ENCODE data around the gene PRPF39.
A peak's percentile ranks its signal among the peaks of the same experiment; 100 is the strongest.
"Not testable (repeated sequence)": the region's sequence is repeated elsewhere in the genome, so short reads cannot be mapped to it uniquely, and the experiment has no call there.

The PRPF39 gene

DNA sequence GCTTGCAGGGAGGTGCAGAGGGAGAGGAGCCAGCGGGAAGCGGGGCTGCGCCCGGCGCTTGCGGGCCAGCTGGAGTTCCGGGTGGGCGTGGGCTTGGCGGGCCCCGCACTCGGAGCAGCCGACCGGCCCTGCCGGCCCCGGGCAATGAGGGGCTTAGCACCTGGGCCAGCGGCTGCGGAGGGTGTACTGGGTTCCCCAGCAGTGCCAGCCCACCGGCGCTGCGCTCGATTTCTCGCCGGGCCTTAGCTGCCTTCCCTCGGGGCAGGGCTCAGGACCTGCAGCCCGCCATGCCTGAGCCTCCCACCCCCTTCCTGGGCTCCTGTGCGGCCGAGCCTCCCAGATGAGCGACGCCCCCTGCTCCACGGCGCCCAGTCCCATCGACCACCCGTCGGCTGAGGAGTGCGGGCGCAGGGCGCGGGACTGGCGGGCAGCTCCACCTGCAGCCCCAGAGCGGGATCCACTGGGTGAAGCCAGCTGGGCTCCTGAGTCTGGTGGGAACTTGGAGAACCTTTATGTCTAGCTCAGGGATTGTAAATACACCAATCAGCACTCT, 3.4 kb upstream of the PRPF39 start:
- DNase-seq (ENCODE audit: low read depth in 2 of 3, low spot score in 1 of 3): not testable (repeated sequence)

DNA sequence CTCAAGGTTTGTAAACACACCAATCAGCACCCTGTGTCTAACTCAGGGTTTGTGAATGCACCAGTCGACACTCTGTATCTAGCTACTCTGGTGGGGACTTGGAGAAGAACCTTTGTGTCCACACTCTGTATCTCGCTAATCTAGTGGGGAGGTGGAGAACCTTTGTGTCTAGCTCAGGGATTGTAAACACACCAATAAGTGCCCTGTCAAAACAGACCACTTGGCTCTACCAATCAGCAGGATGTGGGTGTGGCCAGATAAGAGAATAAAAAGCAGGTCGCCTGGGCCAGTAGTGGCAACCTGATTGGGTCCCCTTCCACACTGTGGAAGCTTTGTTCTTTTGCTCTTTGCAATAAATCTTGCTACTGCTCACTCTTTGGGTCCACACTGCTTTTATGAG, 2.8 kb upstream of the PRPF39 start:
- DNase-seq (ENCODE audit: low read depth in 2 of 3, low spot score in 1 of 3): not testable (repeated sequence)

DNA sequence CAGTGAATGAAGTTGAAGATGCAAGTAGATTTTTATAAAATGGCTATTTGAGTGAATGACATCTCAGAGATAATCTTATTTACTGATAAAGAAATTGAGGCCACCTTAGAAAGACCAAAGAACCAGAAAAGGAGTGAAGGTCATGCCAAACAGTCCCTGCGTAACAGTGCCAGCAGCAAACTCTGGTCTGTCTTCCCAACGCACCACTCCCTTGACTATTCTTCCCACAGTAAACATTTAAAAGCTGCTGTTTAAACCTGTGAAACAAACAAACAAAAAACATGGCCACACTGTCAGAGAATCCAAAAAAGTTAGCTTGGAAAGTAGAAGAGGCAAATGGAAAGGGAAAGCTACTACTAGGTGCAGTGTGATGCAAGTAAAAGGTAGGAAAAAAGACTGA, 1.5 kb upstream of the PRPF39 start:
- no peak for DNase-seq (ENCODE audit: low read depth in 2 of 3, low spot score in 1 of 3)

DNA sequence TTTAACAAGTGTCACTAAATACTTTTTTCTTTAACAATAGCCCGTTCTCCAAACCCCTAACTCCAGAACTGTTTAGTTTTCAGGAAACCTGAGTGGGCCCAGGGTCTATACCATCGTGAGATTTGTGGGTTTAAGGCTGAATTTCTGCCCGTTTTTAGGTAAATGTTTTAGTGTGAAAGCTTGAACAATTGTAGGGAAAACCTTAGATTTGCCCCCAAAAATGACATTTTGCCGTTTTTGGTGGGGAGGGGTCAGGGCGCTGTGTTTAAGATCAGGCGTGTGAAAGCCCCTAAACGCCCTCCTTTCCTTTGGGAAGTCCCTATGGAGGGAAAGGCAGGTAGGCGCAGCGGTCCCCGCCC, 320 bp upstream of the PRPF39 start:
- DNase-seq (ENCODE audit: low read depth in 2 of 3, low spot score in 1 of 3): no peak

DNA sequence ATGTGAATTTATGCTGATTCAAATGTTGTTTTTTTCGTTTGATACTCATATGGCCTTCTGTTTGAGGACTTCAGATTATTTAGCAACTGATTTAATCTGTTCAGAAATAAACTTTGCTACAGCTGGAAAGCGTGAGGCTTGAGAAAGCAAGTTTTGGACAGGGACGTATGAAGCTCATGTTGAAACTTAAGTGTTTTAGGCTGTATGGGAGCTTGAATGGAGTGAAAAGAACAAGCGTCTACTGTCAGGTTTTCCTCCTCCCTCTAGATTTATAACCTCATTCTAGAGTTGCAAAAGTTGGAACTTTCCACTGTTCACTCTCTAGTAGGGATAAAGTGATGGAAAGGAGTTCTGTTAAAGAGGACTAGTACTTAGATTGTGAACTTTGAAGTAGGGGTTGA, 1.0 kb downstream of the PRPF39 start:
- DNase-seq (ENCODE audit: low read depth in 2 of 3, low spot score in 1 of 3): no peak

DNA sequence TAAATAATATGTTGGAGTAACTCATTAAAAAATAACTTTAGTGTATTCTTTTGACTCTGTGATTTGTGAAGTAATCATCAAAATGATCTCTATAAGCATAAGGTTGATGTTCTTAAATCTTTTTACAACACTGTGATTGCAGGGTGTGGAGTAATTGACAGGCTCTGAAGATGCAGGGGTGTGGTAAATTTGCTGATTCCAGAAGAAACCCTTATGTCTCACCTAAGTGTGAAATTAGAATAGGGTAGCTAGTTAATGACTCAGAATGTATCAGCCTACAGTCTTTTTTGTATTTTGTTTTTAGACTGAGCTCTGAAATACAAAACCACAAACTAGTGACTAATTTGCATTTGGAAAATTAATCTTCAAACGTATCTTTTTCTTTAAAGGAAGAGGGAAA, 5.9 kb downstream of the PRPF39 start:
- no peak for DNase-seq (ENCODE audit: low read depth in 2 of 3, low spot score in 1 of 3)

DNA sequence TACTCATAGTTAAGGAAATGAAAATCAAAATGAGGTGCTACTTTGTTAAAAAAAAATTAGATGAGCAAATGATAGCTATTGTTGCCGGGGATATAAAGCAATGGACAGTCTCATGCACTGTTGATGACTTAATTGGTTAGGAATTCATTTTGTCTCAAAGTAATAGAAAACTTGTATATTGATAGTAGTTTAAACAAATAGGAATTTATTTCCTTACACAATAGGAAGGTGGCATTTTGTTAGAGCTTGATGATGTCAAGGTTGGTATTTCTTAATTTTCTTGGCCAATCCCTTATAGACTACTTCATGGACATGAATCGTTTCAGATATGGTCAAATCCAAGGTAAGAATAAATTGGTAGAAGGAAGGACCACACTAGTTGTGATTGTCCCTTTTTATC, 7.8 kb downstream of the PRPF39 start:
- DNase-seq (ENCODE audit: low read depth in 2 of 3, low spot score in 1 of 3): no peak

DNA sequence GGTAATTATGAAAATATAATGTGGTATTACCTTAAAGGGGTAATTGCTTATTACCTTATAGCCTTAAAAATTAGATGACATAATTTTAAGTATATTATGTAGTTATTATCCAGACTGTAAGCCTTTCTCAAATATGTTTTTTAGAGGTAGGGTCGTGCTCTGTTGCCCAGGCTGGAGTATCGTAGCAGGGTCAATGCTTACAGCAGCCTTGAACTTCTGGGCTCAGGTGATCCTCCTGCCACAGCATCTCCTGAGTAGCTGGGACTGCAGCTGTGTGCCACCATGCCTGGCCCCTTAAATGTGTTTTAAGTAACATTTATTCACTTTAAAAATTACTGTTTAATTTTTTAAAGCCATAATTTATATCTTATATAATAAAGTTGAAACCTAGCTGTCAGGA, 10.4 kb downstream of the PRPF39 start:
- DNase-seq (ENCODE audit: low read depth in 2 of 3, low spot score in 1 of 3): no peak

DNA sequence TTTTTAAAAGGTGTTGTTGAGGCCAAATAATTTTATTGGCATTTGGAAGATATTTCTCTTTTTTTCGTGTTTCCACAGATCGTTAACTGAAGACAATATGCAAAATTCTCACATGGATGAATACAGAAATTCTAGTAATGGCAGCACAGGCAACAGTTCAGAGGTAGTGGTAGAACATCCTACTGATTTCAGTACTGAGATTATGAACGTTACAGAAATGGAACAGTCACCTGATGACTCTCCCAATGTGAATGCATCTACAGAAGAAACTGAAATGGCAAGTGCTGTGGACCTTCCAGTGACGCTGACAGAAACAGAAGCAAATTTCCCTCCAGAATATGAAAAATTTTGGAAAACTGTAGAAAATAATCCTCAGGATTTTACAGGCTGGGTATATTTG, 11.2 kb downstream of the PRPF39 start:
- no peak for DNase-seq (ENCODE audit: low read depth in 2 of 3, low spot score in 1 of 3)

DNA sequence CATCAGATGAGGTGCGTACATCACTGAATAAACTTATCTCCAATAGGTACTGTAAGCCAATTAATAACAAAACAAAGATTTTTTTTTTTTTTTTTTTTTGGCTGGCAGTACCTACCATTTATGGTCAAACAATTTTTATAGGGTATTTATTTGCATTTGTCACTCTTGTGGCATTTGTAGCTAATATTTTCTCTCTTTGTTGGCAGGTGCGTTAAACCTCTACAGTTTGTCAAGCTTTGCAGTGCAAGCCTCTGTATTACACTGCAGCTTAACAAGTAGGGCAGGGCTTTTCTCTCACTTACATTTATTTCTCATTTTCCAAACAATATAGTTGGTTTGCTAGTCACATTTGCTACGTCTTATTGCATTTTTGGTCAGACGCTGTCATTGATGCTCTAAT, 12.3 kb downstream of the PRPF39 start:
- no peak for DNase-seq (ENCODE audit: low read depth in 2 of 3, low spot score in 1 of 3)

DNA sequence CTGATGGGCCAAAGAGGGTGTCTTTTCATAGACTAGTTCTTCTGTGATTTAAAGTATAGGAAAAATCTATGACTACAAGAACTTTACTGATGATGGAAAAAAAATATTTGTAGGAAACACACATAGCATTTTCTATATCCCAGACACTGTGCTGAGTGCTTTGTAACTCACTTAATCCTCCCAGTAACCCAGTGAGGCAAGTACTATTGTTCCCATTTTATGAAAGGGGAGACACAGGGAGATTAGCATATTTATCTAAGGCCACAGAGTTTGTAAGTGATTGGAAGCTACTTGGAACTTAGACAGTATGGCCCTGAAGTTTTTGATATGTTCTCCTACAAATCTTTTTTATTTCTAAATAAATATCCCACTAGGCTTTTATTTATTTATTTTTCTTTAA, 19.9 kb downstream of the PRPF39 start:
- DNase-seq (ENCODE audit: low read depth in 2 of 3, low spot score in 1 of 3): no peak

DNA sequence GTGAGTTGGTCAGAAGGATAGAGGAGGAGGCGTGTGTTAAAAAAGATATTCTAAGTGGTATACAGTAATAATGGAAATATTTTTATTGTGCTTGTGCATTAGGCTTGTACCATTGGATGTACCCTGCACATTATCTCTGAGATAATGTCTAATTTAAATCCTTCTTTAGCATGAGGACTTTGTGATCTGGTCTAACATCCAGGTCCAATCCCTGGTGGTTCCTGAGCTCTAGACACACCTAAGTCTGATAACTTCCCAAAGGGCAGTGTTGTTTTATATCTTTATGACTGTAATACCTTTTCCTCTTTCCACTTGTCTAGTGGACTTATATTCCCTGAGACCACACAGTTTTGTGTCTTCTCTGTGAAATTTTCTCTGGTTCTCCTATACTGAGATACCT, 20.6 kb downstream of the PRPF39 start:
- no peak for DNase-seq (ENCODE audit: low read depth in 2 of 3, low spot score in 1 of 3)

DNA sequence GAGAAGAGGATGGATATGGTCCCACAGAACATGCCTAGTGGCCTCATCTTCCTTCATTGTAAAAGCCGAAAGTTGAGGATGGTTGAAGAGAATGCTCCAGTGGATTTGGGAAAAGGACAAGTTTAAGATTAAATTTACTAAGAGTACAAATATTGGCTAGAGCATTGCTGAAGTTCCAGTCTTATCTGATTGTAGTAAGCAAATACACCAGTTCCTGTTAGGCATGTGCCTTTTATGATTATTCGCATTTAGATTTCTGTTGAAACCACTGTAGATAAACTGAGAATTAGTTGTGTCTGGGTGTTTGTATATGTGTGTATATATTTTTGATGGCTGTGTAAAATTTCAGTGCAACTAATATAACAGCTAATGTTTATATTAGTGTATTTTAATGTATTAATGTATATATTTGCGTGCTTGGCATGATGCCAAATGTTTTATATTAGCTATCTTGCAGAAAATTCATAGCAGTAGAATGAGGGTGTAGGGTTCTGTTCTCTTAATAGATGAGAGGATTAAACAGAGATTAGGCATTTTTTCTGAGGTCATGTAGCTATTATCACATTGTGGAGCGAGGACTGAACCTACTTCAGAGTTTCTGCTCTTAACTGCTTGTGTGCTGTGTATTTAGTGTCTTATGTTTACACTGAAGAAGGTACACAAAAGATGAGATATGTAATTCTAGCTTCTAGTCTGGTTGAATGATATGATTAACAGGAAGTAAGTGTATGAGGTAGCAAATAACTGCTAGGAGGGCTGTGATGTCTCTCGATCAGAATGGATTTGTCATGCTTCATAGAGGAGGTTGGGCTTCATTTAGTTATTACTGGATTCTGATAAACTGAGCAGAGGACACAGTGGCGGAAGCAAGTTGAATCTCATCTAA, 29.2 kb downstream of the PRPF39 start:
- DNase-seq (ENCODE audit: low read depth in 2 of 3, low spot score in 1 of 3): no peak

DNA sequence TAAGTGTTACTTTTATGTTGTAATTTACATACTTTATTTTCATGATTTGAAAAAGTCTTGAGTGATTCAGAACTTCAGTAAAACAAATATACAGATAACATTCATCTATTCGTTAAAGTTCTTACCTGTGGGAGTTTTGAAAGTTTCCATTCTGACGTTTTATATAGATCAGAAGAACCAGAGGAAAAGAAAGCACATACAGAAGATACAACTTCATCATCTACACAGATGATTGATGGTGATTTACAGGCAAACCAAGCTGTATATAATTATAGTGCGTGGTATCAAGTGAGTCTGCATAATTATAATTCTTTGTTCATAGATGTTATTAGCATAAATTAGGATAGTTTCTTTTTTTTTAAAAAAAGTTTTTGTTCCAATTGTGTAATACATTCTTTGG, 30.4 kb downstream of the PRPF39 start:
- DNase-seq (ENCODE audit: low read depth in 2 of 3, low spot score in 1 of 3): no peak

DNA sequence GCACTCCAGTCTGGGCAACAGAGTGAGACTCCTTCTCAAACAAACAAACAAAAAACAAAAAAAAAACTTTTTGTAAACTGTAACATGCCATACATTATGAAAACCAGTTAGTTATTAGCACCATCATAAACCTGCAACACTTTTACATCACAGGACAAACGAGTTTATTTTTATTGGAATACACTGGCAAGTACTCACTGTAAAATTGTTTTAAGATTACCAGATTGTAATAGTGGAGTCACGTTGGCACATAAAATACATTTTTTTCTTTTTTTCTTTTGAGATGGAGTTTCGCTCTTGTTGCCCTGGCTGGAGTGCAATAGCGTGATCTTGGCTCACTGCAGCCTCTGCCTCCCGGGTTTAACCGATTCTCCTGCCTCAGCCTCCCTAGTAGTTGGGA, 34.7 kb downstream of the PRPF39 start:
- no peak for DNase-seq (ENCODE audit: low read depth in 2 of 3, low spot score in 1 of 3)

DNA sequence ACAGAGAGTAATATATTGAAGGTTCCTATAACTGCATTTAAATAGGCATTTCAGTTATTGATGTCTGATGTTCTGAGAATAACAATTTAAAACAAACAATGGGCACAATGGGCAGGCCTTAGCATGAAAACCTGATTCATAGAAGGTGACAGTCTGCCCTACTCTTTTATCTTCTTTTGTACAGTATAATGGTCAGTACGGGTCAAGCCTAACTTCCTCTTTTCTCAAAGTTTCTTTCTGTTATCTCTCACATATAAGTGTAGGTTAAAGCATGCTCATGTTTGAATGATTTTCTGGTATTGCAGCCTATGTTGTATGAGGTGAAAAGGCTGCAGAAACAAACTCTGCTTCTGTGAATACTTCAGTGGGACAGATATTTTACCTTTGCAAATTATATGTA, 36.2 kb downstream of the PRPF39 start:
- no peak for DNase-seq (ENCODE audit: low read depth in 2 of 3, low spot score in 1 of 3)

DNA sequence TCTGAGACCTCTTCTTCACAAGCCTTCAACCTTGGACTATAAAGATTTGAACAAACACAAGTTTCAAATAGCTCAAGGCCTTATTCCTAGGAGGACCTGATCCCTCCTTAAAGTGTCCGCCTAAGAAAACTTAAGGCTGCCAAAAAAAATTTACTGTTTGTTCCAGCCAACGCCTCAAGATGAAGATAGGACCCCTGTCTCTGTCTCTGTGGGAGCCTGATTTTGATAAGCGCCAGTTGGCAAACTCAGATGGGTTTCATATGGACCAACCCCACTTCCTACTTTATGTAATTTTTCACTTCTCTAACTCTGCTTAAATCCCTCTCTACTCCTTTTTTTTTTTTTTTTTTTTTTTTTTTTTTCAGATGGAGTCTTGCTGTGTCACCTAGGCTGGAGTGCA, 39.4 kb downstream of the PRPF39 start:
- no peak for DNase-seq (ENCODE audit: low read depth in 2 of 3, low spot score in 1 of 3)

DNA sequence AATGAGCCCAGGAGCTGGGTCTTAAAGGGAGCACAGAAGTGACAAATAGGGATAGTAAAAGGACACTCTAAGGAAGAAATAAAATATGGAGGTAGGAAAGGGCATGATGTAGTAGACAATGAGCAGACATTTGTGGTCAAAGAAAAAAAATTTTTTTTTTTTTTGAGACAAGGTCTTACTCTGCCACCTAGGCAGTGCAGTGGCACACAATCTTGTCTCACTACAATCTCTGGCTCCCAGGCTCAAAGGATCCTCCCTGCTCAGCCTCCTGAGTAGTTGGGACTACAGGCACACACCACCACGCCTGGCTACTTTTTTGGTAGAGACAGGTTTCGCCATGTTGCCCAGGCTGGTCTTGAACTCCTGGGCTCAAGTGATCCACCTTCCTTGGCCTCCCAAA, 41.8 kb downstream of the PRPF39 start:
- DNase-seq (ENCODE audit: low read depth in 2 of 3, low spot score in 1 of 3): no peak

DNA sequence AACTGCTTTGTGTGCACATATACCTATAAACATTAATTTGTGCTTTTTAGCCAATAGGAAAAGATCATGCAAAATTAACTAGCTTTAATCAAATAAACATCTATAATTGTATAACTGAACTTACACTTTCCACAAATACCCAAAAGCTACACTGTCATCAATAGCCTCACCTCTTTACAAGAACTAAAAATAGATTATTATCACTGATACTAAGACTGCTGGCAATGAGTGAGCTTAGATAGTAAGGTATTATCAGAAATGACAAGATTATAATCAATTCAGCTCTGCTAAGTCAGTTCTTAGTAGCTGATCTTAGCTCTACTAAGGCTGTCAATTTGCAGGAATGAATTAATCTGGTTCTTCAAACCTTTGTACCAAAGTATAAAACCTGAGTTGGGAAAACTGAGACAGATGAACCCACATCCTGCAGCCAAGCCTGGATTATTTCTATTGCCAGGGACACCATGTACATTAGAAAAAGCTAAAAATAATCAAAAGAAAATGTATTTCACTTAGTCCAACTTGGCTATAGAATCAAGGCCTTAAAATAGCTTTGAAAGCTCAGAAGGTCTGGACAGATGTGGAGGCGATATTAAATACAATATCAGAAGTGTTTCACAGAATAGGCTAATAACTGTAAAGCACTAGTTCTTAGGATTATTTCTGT, 45.2 kb downstream of the PRPF39 start:
- DNase-seq (ENCODE audit: low read depth in 2 of 3, low spot score in 1 of 3): no peak

DNA sequence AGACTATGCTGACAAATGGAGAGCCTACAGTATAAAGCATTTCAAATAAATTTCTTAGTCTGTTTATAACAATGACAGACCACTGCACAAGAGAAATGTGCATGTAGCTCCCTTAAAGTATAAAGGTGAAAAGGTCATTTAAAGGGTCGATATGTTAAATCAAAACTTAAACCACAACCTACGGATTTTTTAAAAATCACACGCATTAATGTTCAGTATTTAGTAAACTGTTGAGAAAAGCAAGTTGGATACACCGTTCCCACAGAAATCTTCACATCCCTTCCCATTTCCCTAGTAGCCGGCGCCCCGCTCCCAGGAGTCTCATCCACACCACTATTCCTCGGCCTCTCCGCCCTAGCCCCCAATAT, 49.8 kb downstream of the PRPF39 start:
- DNase-seq (ENCODE audit: low read depth in 2 of 3, low spot score in 1 of 3): no peak

DNA sequence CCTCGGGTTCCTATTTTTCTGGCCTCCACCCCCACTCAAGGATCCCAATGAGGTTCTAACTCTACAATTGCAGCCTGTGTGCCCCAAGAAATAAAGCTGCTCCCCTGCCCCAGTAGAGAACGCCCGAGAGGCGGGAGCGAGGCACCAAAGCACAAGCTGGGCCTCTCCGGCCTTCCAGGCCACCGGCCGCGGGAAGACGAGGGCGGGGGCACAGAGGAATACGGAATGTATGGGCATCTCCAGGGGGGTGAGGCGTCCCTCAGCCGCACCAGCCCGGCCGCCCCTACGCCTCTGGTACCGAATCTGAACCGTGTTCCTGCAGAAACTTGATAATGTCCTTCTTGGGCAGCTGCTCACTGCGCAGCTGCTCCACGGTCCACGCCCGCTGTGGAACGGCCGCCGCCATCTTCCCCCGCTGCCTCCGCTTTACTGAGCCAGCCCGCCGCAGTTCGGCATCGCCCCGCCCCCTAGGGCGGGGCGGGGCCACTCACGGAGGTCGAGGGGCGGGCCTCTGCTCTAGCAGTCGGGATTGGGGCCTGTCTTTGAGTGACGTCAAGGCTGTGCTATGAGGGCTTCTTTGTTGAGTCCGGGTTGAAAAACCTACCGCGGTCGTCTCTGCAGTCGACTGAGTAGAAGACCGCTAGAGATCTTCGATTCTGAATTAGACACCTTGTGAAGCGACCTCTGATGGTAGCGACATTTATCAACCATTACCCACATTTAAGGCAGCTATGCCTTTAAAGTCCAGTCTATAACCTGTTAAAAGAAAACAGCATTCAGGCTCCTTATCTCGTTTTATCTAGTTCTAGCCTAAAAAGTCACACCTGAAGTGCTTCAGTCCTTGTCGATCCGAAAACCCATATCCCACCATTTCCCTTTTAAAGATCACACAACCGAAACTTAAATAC, 50.4 kb downstream of the PRPF39 start, which contains the start of gene FKBP3:
Gene FKBP3, minus strand, starts transcription at position 431 of the 908 bp plus-strand sequence. Its CDS starts 25 bp downstream, at position 406.
- peak; percentile 87 to 92 (median 91) for DNase-seq (ENCODE audit: low read depth in 2 of 3, low spot score in 1 of 3)

Measured in stimulated activated CD4-positive, alpha-beta T cell treated with anti-CD3 and anti-CD28 coated beads, Interleukin-12 subunit alpha, Interleukin-12 subunit beta, amount 100 ng/mL, for 48 hours (primary cell).